Measurements from ENCODE around the gene MAP7D1.
A peak's percentile ranks its signal among the peaks of the same experiment; 100 is the strongest.

Gene MAP7D1

DNA sequence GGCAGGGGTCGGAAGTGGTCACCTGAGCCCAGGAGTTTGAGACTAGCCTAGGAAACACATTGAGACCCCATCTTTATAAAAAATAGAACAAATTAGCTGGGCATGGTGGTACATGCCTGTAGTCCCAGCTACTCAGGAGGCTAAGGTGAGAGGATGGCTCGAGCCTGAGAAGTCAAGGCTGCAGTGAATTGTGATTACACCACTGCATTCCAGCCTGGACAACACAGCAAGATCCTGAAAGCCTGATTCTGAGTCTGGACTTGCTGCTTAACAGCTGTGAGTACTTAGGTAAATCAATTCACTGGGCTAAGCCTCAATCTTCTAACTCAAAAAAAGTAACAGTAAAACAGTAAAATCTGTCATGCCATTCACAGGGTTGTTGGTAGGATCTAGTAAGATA, 11.5 kb upstream of the MAP7D1 start:
- Histone ChIP-seq H3K27me3 (ENCODE audit: control insufficient read depth, insufficient read depth, low read length) (no peaks in the 10 kb centered on the region), H3K4me3 (ENCODE audit: low read depth, low read length) (no peak overlapping the region), H3K36me3 (ENCODE audit: control insufficient read depth, insufficient read depth, low read length) (peaks cover 3% of the 10 kb centered on the region), H3K9me3 (ENCODE audit: control insufficient read depth, insufficient read depth, low read length) (no peaks in the 10 kb centered on the region), H3K9ac (ENCODE audit: low read depth, low read length) (no peak overlapping the region), H3K4me1 (ENCODE audit: control insufficient read depth, insufficient read depth, low read length) (no peaks in the 10 kb centered on the region)

DNA sequence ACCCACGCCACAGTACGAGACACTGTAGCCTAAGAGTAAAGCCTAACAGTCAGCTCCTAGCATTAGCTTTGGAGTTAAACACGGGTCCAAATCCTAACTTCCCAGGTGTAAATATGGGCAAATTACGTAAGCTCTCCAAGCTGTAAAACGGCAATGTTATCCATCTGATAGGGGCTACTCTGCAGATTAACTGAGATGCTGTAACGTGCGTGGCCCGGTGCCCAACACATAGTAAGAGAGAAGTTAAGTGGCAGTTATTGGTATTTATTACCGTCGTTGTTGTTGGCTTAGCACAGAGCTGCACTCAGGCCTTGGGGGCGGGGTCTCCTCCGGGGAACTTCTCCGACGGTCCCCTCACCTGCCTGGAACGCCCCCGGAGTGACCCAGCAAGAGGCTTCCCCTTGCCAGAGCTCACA, 7.1 kb upstream of the MAP7D1 start:
- H3K4me3 ChIP-seq (ENCODE audit: low read depth, low read length) = peak overlapping the region; percentile 99
- H3K27me3 ChIP-seq (ENCODE audit: control insufficient read depth, insufficient read depth, low read length) = peaks cover 33% of the 10 kb centered on the region
- H3K36me3 ChIP-seq (ENCODE audit: control insufficient read depth, insufficient read depth, low read length) = no peaks in the 10 kb centered on the region
- H3K9me3 ChIP-seq (ENCODE audit: control insufficient read depth, insufficient read depth, low read length) = no peaks in the 10 kb centered on the region
- peaks cover 8% of the 10 kb centered on the region for H3K4me1 ChIP-seq (ENCODE audit: control insufficient read depth, insufficient read depth, low read length)
- peak overlapping the region; percentile 92 for H3K9ac ChIP-seq (ENCODE audit: low read depth, low read length)

DNA sequence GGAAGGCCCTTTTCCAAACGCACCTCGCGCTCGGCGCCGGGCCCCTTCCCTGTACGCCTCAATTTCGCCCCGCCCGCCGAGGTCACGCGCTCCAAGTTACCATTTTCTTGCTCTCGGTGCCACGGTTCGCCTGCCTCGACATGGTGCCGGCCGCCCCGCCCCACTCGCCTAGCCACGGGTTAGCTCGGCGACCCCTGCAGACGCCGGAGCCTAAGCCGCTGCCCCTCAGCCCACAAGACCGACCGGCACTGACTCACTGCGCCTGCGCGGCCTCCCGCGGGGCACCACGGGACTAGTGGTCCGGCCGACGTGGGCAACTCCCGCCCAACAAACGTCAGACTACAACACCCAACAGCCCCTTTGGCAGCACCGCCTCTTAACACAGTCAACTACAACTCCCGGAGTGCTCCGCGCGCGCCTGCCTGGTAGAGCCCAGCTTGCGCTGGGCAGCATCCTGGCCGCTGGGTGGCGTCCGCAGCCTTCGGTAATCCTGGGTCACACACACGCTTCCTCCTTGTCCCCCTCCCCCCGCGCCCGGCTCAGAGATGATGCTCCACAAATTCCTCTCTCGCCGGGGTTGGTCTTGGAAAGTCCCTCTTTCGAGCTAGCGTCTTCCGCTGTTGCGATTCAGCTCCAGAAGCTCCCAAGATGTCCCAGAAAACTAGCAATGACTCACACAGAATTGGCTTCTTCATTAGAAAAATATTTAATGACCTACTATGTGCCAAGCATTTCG, 6.6 kb upstream of the MAP7D1 start, which contains the start of gene TRAPPC3:
TRAPPC3 (minus strand) TSS at position 250 of the 736 bp plus-strand sequence; CDS start at position 142, 108 bp downstream.
- Histone ChIP-seq H3K9me3 (ENCODE audit: control insufficient read depth, insufficient read depth, low read length) (no peaks in the 10 kb centered on the region), H3K27me3 (ENCODE audit: control insufficient read depth, insufficient read depth, low read length) (peaks cover 39% of the 10 kb centered on the region), H3K4me1 (ENCODE audit: control insufficient read depth, insufficient read depth, low read length) (peaks cover 8% of the 10 kb centered on the region), H3K4me3 (ENCODE audit: low read depth, low read length) (peak within 1 kb of the TSS; percentile 99), H3K9ac (ENCODE audit: low read depth, low read length) (peak within 1 kb of the TSS; percentile 92), H3K36me3 (ENCODE audit: control insufficient read depth, insufficient read depth, low read length) (no peaks in the 10 kb centered on the region)

DNA sequence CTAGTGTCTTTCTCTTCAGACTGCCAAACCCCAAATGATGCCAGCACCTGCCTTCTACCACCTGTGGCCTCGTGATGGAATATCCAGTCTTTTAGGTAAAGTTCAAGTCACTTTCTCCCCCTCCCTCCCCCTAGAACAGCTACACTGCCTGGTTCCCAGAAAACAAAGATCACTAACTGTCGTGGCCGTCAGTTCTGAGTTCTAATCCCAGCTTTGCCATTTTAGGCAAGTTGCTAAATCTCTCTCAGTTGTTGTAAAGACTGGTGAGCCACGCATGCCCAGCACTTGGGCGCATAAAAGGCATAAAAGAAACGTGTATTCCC, 6.0 kb upstream of the MAP7D1 start:
- peak overlapping the region; percentile 48 for H3K4me3 ChIP-seq (ENCODE audit: low read depth, low read length)
- H3K9me3 ChIP-seq (ENCODE audit: control insufficient read depth, insufficient read depth, low read length) = no peaks in the 10 kb centered on the region
- no peaks in the 10 kb centered on the region for H3K36me3 ChIP-seq (ENCODE audit: control insufficient read depth, insufficient read depth, low read length)
- H3K27me3 ChIP-seq (ENCODE audit: control insufficient read depth, insufficient read depth, low read length) = peaks cover 44% of the 10 kb centered on the region
- no peak overlapping the region for H3K9ac ChIP-seq (ENCODE audit: low read depth, low read length)
- H3K4me1 ChIP-seq (ENCODE audit: control insufficient read depth, insufficient read depth, low read length) = peaks cover 10% of the 10 kb centered on the region

DNA sequence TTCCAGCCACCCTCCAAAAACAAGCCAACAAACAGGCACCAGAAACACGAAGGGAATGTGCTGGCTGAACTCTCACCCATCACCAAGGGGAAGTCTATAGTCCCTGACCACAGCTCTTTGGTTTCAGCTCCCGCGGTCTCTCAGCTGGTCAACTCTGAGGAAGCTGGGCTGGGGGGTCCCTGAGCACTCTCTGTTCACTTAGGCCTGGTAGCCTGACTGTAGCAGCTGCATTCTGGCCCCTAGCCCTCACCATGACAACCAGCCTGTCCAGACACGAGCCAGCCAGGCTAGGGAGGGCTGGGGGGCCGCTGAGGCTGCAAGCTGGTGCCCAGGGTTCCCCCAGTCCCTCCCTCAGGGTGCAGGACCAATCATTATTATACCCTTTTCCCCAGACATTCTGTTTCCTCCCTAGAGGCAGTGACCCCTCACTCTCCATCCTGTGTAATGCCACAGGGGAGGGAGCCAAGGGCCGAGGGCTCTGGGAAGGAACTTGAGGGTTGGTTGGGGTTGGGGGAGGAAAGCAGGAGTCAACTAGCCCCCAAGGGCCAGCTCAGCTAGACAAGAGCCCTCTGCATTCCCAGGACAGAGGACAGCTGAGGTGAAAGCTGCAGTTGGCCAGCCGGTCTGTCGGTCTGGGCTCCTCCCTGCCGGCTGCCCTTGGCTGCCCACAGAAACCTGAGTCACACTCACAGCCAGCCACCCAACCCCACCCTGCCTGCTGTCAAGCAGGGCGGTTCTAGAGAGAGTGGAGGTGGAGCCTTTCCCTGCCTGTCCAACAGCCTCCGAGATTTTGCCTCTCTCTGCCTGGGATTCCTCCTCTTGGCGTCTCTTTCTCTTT, 5.4 kb upstream of the MAP7D1 start:
- Histone ChIP-seq H3K9ac (ENCODE audit: low read depth, low read length) (no peak overlapping the region), H3K36me3 (ENCODE audit: control insufficient read depth, insufficient read depth, low read length) (no peaks in the 10 kb centered on the region), H3K9me3 (ENCODE audit: control insufficient read depth, insufficient read depth, low read length) (no peaks in the 10 kb centered on the region), H3K4me1 (ENCODE audit: control insufficient read depth, insufficient read depth, low read length) (peaks cover 10% of the 10 kb centered on the region), H3K27me3 (ENCODE audit: control insufficient read depth, insufficient read depth, low read length) (peaks cover 47% of the 10 kb centered on the region), H3K4me3 (ENCODE audit: low read depth, low read length) (peak overlapping the region; percentile 18)

DNA sequence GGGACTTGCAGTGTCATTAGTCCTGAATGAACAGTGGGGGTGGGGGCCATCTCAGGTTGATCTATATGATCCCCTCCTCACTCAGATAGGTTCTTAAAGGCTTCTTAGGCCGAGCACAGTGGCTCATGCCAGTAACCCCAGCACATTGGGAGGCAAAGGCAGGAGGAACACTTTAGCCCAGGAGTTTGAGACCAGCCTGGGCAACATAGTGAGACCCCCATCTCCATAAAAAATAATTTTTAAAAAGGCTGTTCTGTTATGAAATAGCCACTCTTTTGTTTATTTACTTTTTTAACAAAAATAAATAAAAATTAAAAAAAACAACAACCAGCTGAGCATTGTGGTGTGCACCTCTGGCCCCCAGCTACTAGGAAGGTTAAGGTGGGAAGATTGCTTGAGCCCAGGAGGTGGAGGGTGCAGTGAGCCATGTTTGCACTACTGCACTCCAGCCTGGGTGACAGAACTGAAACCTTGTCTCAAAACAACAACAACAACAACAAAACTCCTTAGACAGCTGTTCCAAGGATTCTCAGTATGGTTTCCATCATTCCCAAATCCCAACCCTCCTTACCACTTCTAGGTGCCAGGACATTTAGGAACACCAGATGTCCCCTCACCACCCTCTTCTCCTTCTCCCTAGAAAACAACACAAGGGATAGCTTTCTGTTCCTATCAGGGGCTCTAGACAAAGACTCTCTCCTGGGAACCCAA, 4.7 kb upstream of the MAP7D1 start:
- H3K4me3 ChIP-seq (ENCODE audit: low read depth, low read length) = peak overlapping the region; percentile 18
- H3K27me3 ChIP-seq (ENCODE audit: control insufficient read depth, insufficient read depth, low read length) = peaks cover 47% of the 10 kb centered on the region
- peaks cover 10% of the 10 kb centered on the region for H3K4me1 ChIP-seq (ENCODE audit: control insufficient read depth, insufficient read depth, low read length)
- no peak overlapping the region for H3K9ac ChIP-seq (ENCODE audit: low read depth, low read length)
- no peaks in the 10 kb centered on the region for H3K36me3 ChIP-seq (ENCODE audit: control insufficient read depth, insufficient read depth, low read length)
- H3K9me3 ChIP-seq (ENCODE audit: control insufficient read depth, insufficient read depth, low read length) = no peaks in the 10 kb centered on the region

DNA sequence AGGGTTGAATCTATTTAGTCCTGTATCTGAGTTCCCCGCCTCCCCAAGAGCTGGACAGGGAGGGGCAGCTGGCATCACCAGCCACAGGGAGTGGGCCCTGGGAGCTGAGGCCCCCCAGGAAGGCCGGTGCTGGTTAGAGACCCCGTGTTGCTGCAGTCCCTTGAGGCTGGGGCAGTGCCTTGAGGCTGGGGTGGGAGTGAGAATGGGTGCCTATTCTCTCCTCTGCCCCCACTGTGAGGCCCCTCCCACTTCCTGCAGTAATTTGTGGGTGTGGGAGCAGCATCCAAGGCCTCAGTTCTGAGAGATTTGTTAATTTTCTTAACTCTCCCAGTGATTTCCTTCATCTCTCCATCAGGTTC, 4.1 kb upstream of the MAP7D1 start:
- Histone ChIP-seq H3K4me3 (ENCODE audit: low read depth, low read length) (no peak overlapping the region), H3K9me3 (ENCODE audit: control insufficient read depth, insufficient read depth, low read length) (no peaks in the 10 kb centered on the region), H3K27me3 (ENCODE audit: control insufficient read depth, insufficient read depth, low read length) (peaks cover 47% of the 10 kb centered on the region), H3K4me1 (ENCODE audit: control insufficient read depth, insufficient read depth, low read length) (peaks cover 10% of the 10 kb centered on the region), H3K36me3 (ENCODE audit: control insufficient read depth, insufficient read depth, low read length) (no peaks in the 10 kb centered on the region), H3K9ac (ENCODE audit: low read depth, low read length) (no peak overlapping the region)

DNA sequence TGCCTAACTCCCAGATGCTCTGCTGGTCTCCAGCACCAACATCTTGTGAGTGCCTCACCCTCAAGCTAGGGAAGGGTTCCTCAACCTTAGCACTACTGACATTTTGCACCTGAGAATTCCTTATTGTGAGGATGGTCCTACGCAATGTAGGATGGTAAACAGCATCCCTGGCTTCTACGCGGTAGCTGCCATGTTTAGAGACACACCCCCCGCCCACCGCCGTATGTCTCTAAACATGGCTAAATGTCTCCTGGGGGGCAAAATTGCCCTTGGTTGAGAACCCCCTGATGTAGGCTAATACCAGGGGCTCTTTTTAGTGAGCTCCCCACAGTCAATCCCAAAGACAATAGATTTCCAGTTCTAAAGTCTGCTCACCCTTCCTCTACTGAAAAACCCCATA, 2.5 kb upstream of the MAP7D1 start:
- Histone ChIP-seq H3K9ac (ENCODE audit: low read depth, low read length) (no peak overlapping the region), H3K36me3 (ENCODE audit: control insufficient read depth, insufficient read depth, low read length) (no peaks in the 10 kb centered on the region), H3K4me1 (ENCODE audit: control insufficient read depth, insufficient read depth, low read length) (peaks cover 14% of the 10 kb centered on the region), H3K4me3 (ENCODE audit: low read depth, low read length) (no peak overlapping the region), H3K9me3 (ENCODE audit: control insufficient read depth, insufficient read depth, low read length) (no peaks in the 10 kb centered on the region), H3K27me3 (ENCODE audit: control insufficient read depth, insufficient read depth, low read length) (peaks cover 56% of the 10 kb centered on the region)

DNA sequence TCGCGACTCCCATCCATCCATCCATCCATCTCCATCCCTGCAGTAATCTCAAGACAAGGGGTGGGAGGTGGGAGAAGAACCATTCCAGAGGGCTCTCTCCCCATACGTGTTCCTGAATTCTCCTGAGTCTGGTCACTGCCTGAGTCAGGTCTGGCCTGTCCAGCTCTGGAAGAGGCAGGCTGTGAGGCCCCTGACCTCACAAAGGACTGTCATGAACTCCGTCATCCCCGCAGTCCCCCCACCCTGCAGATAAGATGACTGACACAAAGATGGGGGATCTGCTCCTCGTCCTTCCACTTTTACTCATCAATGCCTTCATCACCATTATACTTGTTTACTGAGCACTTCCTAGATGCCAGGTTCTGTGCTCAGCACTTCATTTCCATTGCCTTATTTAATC, 1.6 kb upstream of the MAP7D1 start:
- no peak overlapping the region for H3K4me3 ChIP-seq (ENCODE audit: low read depth, low read length)
- H3K9me3 ChIP-seq (ENCODE audit: control insufficient read depth, insufficient read depth, low read length) = no peaks in the 10 kb centered on the region
- H3K9ac ChIP-seq (ENCODE audit: low read depth, low read length) = no peak overlapping the region
- peaks cover 59% of the 10 kb centered on the region for H3K27me3 ChIP-seq (ENCODE audit: control insufficient read depth, insufficient read depth, low read length)
- no peaks in the 10 kb centered on the region for H3K36me3 ChIP-seq (ENCODE audit: control insufficient read depth, insufficient read depth, low read length)
- peaks cover 14% of the 10 kb centered on the region for H3K4me1 ChIP-seq (ENCODE audit: control insufficient read depth, insufficient read depth, low read length)

DNA sequence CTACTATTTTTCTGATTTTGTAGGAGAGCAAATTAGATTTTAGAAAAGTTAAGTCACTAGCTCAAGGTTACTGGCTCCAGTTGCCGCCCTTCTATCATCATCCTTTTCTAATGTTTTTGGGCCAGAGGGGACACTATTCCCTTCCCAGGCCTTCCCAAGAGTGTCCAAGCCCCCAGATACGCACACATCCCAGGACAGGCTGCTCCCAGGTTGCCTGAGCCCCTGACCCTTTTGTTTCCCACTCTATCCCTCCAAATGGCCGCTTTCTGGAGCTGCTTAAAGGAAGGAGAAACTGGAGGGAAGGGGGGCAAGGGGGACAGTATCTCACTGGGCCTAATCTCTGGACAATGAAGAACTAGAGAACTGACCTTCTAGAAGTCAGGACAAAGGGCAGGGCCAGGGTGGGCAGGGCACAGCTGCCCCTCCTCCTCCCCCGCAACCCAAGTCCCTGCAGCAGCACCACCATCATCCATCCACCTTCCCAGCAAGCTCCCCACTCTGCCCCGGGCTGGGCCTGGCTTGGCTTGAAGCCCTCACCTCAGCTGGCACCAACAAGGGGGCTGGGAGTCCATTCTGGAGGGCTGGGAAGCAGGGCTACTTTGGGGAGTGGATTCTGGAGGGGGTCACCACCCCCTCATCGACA, 1.1 kb upstream of the MAP7D1 start:
- H3K9me3 ChIP-seq (ENCODE audit: control insufficient read depth, insufficient read depth, low read length) = no peaks in the 10 kb centered on the region
- H3K4me3 ChIP-seq (ENCODE audit: low read depth, low read length) = peak overlapping the region; percentile 74
- H3K9ac ChIP-seq (ENCODE audit: low read depth, low read length) = no peak overlapping the region
- peaks cover 13% of the 10 kb centered on the region for H3K4me1 ChIP-seq (ENCODE audit: control insufficient read depth, insufficient read depth, low read length)
- no peaks in the 10 kb centered on the region for H3K36me3 ChIP-seq (ENCODE audit: control insufficient read depth, insufficient read depth, low read length)
- peaks cover 57% of the 10 kb centered on the region for H3K27me3 ChIP-seq (ENCODE audit: control insufficient read depth, insufficient read depth, low read length)

DNA sequence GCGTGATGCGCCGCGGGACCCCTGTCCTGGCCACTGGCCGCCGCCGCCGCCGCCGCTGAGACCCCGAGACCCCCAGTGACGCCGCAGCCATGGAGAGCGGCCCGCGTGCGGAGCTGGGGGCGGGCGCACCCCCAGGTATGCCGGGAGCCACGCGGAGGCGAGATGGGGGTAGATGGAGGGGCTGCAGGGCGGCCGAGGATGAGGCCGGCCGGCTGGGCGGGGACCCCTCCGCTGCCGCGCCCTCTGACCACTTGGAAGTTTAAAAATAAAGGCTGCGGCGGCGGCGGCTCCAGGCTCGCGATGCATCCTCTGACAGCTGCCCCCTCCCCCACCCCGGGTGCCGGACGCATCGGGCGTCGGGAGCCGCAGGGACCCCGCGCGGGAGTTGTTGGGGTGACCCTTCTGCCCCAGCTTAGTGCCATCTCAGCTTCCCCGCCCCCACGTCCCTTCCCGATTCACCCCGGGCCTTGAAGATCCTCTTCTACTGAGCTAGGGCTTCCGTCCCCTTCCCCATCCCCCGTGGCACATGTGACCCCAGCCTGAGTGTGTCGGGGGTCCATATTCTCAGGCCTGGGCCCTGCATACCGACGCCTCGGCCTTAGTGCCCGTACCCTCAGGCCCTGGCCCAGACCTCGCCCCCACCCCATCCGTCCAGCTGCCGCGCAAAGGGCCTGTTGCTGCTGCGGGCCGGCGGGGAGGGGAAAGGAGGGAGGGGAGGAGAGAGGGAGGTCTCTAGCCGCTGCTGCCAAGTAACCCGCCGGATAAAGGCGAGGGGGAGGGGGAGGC, 562 bp downstream of the MAP7D1 start:
- H3K4me1 ChIP-seq (ENCODE audit: control insufficient read depth, insufficient read depth, low read length) = peaks cover 10% of the 10 kb centered on the region
- H3K27me3 ChIP-seq (ENCODE audit: control insufficient read depth, insufficient read depth, low read length) = peaks cover 45% of the 10 kb centered on the region
- no peaks in the 10 kb centered on the region for H3K36me3 ChIP-seq (ENCODE audit: control insufficient read depth, insufficient read depth, low read length)
- no peaks in the 10 kb centered on the region for H3K9me3 ChIP-seq (ENCODE audit: control insufficient read depth, insufficient read depth, low read length)
- peak overlapping the region; percentile 74 for H3K4me3 ChIP-seq (ENCODE audit: low read depth, low read length)
- peak overlapping the region; percentile 24 for H3K9ac ChIP-seq (ENCODE audit: low read depth, low read length)
